HUES48 (cell line): ENCODE results near the gene TBC1D22B.
"Not testable (repeated sequence)": the region's sequence is repeated elsewhere in the genome, so short reads cannot be mapped to it uniquely, and the experiment has no call there.

Source experiments
- H3K27ac ChIP-seq: one replicate; pipeline ENCODE4 v1.7.0; 2013; ENCODE audit warnings: low read depth, low read length, inconsistent platforms
- H3K27me3 ChIP-seq: 2 replicates; pipeline ENCODE4 v1.6.1; 2013; ENCODE audit warnings: mild to moderate bottlenecking, low read length; ENCODE audit not compliant: control insufficient read depth, insufficient read depth
- H3K36me3 ChIP-seq: 2 replicates; pipeline ENCODE4 v1.6.1; 2013; ENCODE audit warnings: low read length; ENCODE audit not compliant: control insufficient read depth, insufficient read depth
- H3K4me1 ChIP-seq: 2 replicates; pipeline ENCODE4 v1.6.1; 2013; ENCODE audit warnings: mild to moderate bottlenecking, low read length; ENCODE audit not compliant: control insufficient read depth, insufficient read depth
- H3K4me3 ChIP-seq: 2 replicates; pipeline ENCODE4 v1.5.1; 2013; ENCODE audit warnings: mild to moderate bottlenecking, low read depth, low read length
- H3K9ac ChIP-seq: 2 replicates; pipeline ENCODE4 v1.6.1; 2013; ENCODE audit warnings: mild to moderate bottlenecking, low read depth, low read length, moderate library complexity
- H3K9me3 ChIP-seq: 2 replicates; pipeline ENCODE4 v1.6.1; 2013; ENCODE audit warnings: low read length; ENCODE audit not compliant: control insufficient read depth, insufficient read depth

The TBC1D22B gene

DNA sequence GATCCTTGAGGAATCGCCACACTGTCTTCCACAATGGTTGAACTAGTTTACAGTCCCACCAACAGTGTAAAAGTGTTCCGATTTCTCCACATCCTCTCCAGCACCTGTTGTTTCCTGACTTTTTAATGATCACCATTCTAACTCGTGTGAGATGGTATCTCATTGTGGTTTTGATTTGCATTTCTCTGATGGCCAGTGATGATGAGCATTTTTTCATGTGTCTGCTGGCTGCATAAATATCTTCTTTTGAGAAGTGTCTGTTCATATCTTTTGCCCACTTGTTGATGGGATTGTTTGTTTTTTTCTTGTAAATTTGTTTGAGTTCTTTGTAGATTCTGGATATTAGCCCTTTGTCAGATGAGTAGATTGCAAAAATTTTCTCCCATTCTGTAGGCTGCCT lies 88.2 kb downstream of the TBC1D22B start:
- not testable (repeated sequence) for H3K27ac ChIP-seq, H3K9me3 ChIP-seq, H3K27me3 ChIP-seq, H3K4me3 ChIP-seq, H3K36me3 ChIP-seq, H3K9ac ChIP-seq, H3K4me1 ChIP-seq

DNA sequence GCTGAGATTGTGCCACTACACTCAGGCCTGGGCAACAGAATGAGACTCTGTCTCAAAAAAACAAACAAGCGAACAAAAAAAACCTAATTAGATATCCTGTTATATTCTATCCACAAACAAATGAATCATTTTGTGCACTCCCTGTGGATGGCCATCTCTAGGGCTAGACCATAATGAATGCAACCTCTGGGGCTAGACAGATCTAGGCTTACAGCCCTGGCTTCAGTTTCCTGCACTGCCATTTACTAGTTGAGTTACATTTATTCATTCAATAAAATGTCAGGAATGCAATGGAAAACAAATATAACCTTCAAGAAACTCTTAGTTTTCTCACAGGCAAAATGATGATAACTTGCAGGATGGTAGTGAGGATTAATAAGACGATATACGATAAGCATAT lies 89.6 kb downstream of the TBC1D22B start:
- no peak overlapping the region for H3K27ac ChIP-seq
- H3K36me3 ChIP-seq: no peaks in the 10 kb centered on the region
- H3K27me3 ChIP-seq: no peaks in the 10 kb centered on the region
- no peak overlapping the region for H3K4me3 ChIP-seq
- peaks cover 4% of the 10 kb centered on the region; the same call in 1 of the 2 replicates for H3K4me1 ChIP-seq
- H3K9ac ChIP-seq: no peak overlapping the region
- no peaks in the 10 kb centered on the region for H3K9me3 ChIP-seq

DNA sequence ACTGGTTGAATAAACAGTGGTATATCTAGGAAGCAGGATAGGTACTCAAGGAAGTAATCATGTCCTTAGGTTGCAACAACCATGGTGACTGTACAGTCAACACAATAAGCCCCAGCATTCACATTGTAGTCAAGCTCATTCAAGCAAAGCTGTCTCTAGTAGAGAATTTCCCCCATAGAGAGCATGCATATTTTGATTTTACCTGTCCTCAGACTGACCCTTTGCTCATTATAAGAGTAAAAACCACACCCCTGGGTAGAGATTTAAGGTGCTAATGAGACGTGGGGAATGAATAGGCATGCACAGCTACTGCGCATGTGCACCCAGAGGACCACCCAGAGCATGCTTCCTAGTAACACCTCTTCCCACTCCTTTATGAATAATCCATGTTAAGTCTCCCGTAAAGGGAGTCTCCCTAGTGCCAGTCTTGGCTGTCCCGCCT lies 90.1 kb downstream of the TBC1D22B start:
- H3K4me1 ChIP-seq: peaks cover 4% of the 10 kb centered on the region; the same call in 1 of the 2 replicates
- no peak overlapping the region for H3K4me3 ChIP-seq
- H3K36me3 ChIP-seq: no peaks in the 10 kb centered on the region
- H3K27ac ChIP-seq: no peak overlapping the region
- no peak overlapping the region for H3K9ac ChIP-seq
- no peaks in the 10 kb centered on the region for H3K27me3 ChIP-seq
- no peaks in the 10 kb centered on the region for H3K9me3 ChIP-seq

- Histone ChIP-seq H3K4me1 (peaks cover 15% of the 10 kb centered on the region), H3K9me3 (no peaks in the 10 kb centered on the region), H3K27ac (no peak overlapping the region), H3K36me3 (no peaks in the 10 kb centered on the region), H3K4me3 (no peak overlapping the region), H3K9ac (no peak overlapping the region), H3K27me3 (no peaks in the 10 kb centered on the region)
Measured at GRCh38 chr6:37351027-37351426, 93.5 kb downstream of the TBC1D22B start.

DNA sequence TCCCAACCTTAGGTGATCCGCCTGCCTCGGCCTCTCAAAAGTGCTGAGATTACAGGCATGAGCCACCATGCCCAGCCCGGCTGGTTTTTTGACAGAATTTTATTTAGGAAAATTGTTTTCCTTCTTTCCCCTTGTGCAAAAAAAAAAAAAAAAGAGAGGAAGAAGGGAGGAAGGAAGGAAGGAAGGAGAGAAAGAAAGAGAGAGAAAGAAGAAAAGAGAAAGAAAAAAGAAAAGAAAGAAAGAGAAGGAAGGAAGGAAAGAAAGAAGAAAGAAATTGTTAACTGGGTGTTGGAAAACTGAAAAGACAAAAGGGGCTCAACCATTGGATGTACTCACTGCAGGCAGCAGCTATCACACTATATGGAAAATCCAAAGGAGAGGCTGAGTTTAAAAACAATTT lies 94.8 kb downstream of the TBC1D22B start:
- Histone ChIP-seq H3K4me1 (peaks cover 25% of the 10 kb centered on the region), H3K9ac (no peak overlapping the region), H3K9me3 (no peaks in the 10 kb centered on the region)

DNA sequence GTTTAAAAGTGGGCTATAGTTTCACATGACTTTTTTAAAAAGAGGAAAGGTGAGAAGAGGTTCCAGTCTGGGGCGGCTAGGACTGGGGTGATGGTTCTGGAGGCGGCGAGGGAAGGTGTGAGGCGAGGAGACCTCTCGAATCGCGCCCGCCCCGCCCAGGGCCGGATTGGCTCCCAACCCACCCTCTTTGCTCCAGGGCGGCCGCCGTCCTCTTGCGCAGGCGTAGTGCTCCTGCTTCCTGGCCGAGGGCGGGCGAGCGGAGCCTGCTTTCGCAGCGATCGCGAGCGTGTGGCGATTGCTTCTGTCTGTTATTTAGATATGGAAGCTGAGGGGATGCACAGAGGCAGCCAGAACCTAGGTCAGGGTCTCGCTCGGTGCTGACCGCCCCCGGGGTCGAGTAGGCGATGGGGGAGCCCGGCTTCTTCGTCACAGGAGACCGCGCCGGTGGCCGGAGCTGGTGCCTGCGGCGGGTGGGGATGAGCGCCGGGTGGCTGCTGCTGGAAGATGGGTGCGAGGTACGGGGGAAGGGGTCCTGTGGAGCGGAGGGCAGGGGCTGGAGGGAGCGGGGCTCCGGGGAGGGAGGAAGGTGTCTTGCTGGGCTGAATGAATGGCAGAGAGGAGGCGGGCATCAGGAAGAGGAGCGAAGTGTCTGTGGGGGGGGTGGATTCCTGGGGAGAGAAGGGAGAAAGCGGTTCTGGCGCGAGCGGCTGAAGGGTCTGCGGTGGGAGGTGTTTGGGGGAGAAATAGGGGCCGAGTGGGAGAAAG lies 96.4 kb downstream of the TBC1D22B start, which contains the start of gene RNF8:
Gene RNF8, plus strand, starts transcription at position 223 of the 765 bp plus-strand sequence. Its CDS starts 182 bp downstream, at position 405.
- H3K4me1 ChIP-seq: peaks cover 24% of the 10 kb centered on the region
- peak within 1 kb of the TSS; percentile 91 for H3K27ac ChIP-seq
- H3K4me3 ChIP-seq: peak within 1 kb of the TSS; percentile 91
- peak within 1 kb of the TSS; percentile 73 for H3K9ac ChIP-seq
- no peaks in the 10 kb centered on the region for H3K9me3 ChIP-seq
- no peaks in the 10 kb centered on the region for H3K36me3 ChIP-seq
- no peaks in the 10 kb centered on the region for H3K27me3 ChIP-seq

More for the DNA sequence above, 94.8 kb downstream of the TBC1D22B start:
- Histone ChIP-seq H3K4me3 (no peak overlapping the region), H3K36me3 (no peaks in the 10 kb centered on the region), H3K27me3 (no peaks in the 10 kb centered on the region), H3K27ac (no peak overlapping the region)

DNA sequence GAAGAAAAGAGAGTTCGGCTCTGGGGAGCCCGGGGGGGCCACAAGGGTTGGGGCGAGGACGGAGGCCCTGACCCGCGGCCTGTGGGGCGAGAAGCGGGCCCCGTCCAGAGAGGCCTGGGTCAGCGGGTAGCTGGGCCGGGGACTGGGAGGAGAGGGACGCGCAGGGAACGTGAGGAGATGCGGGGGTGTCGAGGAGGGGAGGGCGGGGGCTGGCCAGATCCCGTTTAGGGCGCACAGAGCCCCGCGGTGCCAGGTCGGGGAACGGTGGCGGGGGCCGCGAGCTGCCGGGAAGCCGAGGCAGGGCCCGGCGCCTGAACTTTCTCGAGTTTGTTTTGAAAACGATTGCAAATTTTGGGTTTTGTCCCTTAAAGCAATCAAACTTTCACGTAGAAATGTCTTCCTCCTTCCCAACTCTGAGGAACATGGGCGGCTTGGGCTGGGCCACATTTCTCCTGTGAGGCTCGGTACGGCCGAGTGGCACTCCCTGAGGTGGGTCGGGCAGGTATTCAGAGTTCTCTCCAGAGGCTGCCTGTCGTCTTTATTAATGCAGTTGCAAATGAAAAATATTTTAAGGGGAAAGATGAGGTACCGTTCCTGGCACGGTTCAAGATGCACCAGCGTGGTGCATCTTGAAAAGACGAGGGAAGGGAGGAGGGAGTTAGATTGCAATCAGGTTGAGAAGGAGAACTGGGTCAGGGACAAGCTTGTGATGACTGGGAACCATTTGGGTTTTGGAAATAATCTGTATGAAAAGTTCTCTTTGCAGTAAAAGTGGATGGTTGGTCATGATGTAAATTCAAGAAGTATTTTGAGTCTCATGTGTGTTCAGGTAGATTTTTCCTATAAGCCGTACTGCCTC lies 97.2 kb downstream of the TBC1D22B start:
- peaks cover 24% of the 10 kb centered on the region for H3K4me1 ChIP-seq
- H3K27me3 ChIP-seq: no peaks in the 10 kb centered on the region
- no peaks in the 10 kb centered on the region for H3K9me3 ChIP-seq
- H3K4me3 ChIP-seq: peak overlapping the region; percentile 91
- H3K27ac ChIP-seq: peak overlapping the region; percentile 91
- H3K9ac ChIP-seq: peak overlapping the region; percentile 47
- H3K36me3 ChIP-seq: no peaks in the 10 kb centered on the region

DNA sequence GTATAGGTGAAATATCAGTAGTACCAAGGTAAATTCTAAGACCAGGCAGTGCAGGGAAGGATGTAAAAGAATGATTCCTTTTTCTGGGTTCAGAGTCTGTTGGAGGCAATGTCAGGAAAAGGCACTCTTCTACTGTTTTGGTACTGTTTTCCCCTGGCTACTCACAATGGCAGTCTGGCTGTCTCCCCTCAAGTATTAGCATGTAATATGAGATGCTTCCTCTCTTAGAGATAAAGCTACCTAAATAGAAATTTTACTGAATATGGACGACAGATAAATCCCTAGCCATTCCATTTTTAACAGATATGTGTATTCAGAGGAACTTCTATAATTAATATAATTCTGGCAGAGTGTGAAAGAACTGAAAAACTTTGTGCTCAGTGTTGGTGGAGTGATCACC lies 99.7 kb downstream of the TBC1D22B start:
- no peak overlapping the region for H3K9ac ChIP-seq

GRCh38 chr6:37357860-37358259 lies 100.3 kb downstream of the TBC1D22B start:
- Histone ChIP-seq H3K9me3 (no peaks in the 10 kb centered on the region), H3K27ac (no peak overlapping the region), H3K4me1 (peaks cover 24% of the 10 kb centered on the region), H3K27me3 (no peaks in the 10 kb centered on the region), H3K36me3 (peaks cover 28% of the 10 kb centered on the region), H3K9ac (no peak overlapping the region), H3K4me3 (no peak overlapping the region)

More for the DNA sequence above, 99.7 kb downstream of the TBC1D22B start:
- no peak overlapping the region for H3K27ac ChIP-seq
- no peak overlapping the region for H3K4me3 ChIP-seq
- peaks cover 24% of the 10 kb centered on the region for H3K4me1 ChIP-seq
- no peaks in the 10 kb centered on the region for H3K9me3 ChIP-seq
- H3K36me3 ChIP-seq: peaks cover 22% of the 10 kb centered on the region
- no peaks in the 10 kb centered on the region for H3K27me3 ChIP-seq

DNA sequence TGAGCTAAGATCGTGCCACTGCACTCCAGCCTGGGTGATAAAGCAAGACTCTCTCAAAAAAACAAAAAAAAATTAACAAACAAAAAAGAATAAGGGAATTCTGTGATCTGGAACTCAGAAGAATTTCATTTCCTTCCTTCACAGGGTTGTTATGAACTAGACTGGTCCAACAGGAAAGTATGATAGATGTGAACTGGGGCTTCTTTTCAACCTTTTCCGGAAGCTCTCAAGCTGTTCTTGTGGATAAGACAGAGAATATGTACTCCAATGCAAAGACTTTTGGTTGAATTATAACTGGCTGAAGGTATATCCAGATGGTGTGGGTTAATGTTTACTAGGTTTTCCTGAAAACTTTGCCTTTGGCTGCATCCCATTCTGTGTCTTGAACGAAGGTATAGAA lies 101.5 kb downstream of the TBC1D22B start:
- H3K9ac ChIP-seq: no peak overlapping the region
- no peak overlapping the region for H3K4me3 ChIP-seq
- peaks cover 36% of the 10 kb centered on the region for H3K36me3 ChIP-seq

More for the DNA sequence above, 101.5 kb downstream of the TBC1D22B start:
- Histone ChIP-seq H3K4me1 (peaks cover 20% of the 10 kb centered on the region; the same call in 1 of the 2 replicates), H3K27ac (no peak overlapping the region), H3K27me3 (no peaks in the 10 kb centered on the region), H3K9me3 (no peaks in the 10 kb centered on the region)
